ENCODE data around the gene RAPGEF6.

GRCh38 chr5:131426011-131426410, 209.0 kb downstream of the RAPGEF6 start:
- no peak for TF ChIP-seq CTCF (IDR thresholded peaks at IDR 0.05 in 4 of 5, conservative IDR thresholded peaks at IDR 0.05 in 1 of 5)
- TF ChIP-seq POLR2A (IDR thresholded peaks at IDR 0.05): no peak
